ENCODE results near the gene SPTAN1. TPM values are rescaled to one million over a fixed set of nuclear protein-coding genes. Genes with fewer than 3 reads are reported as not detected.

The SPTAN1 gene
- total RNA-seq, 1 experiment from 2014 or later = 408 TPM

DNA sequence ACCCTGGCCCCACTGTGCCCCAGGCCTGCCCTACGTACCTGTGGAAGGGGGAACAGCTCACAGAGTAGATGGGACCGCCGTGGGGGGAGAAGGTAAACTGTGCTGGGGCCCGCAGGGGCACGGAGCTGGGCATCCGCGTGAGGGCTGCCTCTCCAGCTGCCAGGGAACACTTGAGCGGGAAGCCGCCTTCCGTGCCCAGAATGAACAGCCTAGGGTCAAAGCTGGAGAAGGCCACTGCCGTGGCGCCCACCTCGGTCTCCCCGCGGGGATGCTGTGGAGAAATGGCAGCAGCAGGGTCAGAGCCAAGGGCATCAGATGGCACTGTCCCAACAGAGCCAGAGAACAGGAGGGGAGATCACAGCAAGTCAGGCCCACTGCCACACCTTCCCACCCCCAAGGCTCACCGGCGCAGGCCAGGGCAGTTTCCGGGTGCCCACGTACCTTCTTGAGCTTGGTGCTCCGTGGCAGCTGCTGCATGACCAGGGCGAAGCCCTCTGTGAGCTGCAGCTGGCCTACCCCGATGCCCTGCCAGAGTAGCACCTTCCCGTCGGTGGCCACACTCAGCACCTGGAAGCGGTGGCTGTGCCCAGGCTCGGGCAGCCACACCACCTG, 82.4 kb downstream of the SPTAN1 start:
- H3K9me3 ChIP-seq = no peaks in the 10 kb centered on the region
- intact Hi-C loops (cut with micrococcal nuclease; ENCODE audit: unreplicated experiment) = loop anchor here (1.0 to 5.0 kb wide), 3 partner anchors 22 to 137 kb away; partner anchors contain the start of gene DYNC2I2
- BruUV-seq (replicated peaks) = no TSS peak
- POLR2A ChIA-PET = interaction anchor here (0.5 to 2.1 kb wide), 7 partner anchors 11 to 507 kb away, joined by 3 to 27 read pairs (median 5); partner anchors contain the start of genes URM1 and ZDHHC12
- H3K4me3 ChIP-seq (ENCODE audit: low read depth, low read length) = peak overlapping the region; percentile 12
- H3K4me1 Mint-ChIP-seq (ENCODE audit: low read depth, unreplicated experiment) = peaks cover 5% of the 10 kb centered on the region
- no peaks in the 10 kb centered on the region for H3K9me3 Mint-ChIP-seq (ENCODE audit: unreplicated experiment)
- H3K4me3 Mint-ChIP-seq (ENCODE audit: unreplicated experiment) = peak overlapping the region; percentile 76
- H3K4me1 ChIP-seq = peaks cover 26% of the 10 kb centered on the region
- H3K27me3 ChIP-seq (replicated peaks; ENCODE audit: control insufficient read depth, insufficient read depth, low read length) = no peaks in the 10 kb centered on the region
- DNase-seq = no peak
- CTCF ChIA-PET = interaction anchor here (0.7 to 2.1 kb wide), 15 partner anchors 14 to 394 kb away, joined by 3 to 16 read pairs (median 5); partner anchors contain the start of genes ENDOG, SH3GLB2, URM1 and ZDHHC12
- peaks cover 92% of the 10 kb centered on the region for H3K36me3 Mint-ChIP-seq (ENCODE audit: insufficient read depth, unreplicated experiment)
- H3K27me3 Mint-ChIP-seq (ENCODE audit: insufficient read depth, unreplicated experiment) = no peaks in the 10 kb centered on the region
- H3K27ac Mint-ChIP-seq (ENCODE audit: unreplicated experiment) = peak overlapping the region; percentile 95
- TF ChIP-seq, protein P1, sequence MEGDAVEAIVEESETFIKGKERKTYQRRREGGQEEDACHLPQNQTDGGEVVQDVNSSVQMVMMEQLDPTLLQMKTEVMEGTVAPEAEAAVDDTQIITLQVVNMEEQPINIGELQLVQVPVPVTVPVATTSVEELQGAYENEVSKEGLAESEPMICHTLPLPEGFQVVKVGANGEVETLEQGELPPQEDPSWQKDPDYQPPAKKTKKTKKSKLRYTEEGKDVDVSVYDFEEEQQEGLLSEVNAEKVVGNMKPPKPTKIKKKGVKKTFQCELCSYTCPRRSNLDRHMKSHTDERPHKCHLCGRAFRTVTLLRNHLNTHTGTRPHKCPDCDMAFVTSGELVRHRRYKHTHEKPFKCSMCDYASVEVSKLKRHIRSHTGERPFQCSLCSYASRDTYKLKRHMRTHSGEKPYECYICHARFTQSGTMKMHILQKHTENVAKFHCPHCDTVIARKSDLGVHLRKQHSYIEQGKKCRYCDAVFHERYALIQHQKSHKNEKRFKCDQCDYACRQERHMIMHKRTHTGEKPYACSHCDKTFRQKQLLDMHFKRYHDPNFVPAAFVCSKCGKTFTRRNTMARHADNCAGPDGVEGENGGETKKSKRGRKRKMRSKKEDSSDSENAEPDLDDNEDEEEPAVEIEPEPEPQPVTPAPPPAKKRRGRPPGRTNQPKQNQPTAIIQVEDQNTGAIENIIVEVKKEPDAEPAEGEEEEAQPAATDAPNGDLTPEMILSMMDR (IDR thresholded peaks at IDR 0.05; ENCODE audit: insufficient read depth in 1 of 2, low read depth in 1 of 2, low read length in 1 of 2, severe bottlenecking in 1 of 2, unreplicated experiment in 1 of 2) = no peak
- peaks cover 7% of the 10 kb centered on the region for H3K36me3 ChIP-seq (ENCODE audit: control insufficient read depth, insufficient read depth, low read length)

DNA sequence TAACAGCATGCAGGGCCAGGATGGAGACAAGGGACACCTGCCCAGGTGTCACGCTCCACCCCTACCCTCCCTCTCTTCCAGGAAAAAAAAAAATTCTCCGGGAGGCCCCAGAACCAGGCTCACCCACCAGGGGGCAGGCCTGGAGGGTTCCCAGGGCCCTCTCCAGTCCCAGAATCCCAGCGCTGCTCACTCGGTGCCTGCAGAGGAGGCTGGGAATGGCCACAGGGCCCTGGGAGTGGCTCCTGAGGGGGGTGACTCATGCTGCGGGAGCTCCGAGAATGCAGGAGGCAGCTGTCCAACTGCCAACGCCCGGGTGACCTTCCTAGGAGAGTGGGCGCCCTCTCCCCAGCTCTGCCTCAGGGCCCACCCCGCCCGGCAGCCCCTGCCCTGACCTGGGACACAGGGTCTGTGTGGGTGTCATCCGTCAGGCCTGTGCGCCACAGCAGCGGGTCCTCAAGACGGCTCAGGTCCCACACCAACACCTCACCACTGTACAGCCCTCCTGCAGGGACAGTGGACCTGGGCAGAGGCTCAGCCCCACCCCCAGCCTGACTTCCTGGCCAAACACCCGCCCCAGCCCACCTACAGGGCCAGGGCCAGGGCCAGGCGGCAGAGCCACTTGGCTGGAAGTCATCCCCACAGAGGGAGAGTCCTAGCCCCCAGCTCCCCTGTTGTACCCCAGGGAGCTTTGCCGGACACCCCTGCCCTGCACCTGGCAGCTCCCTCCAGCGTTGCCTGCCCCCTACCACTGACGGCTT, 83.1 kb downstream of the SPTAN1 start:
- Histone ChIP-seq H3K4me1 (peaks cover 26% of the 10 kb centered on the region), H3K9me3 (no peaks in the 10 kb centered on the region), H3K27me3 (replicated peaks; ENCODE audit: control insufficient read depth, insufficient read depth, low read length) (no peaks in the 10 kb centered on the region), H3K36me3 (ENCODE audit: control insufficient read depth, insufficient read depth, low read length) (peaks cover 4% of the 10 kb centered on the region; the same call in 1 of the 2 replicates), H3K4me3 (ENCODE audit: low read depth, low read length) (peak overlapping the region; percentile 43)
- Mint-ChIP-seq H3K4me1 (ENCODE audit: low read depth, unreplicated experiment) (peaks cover 5% of the 10 kb centered on the region), H3K27me3 (ENCODE audit: insufficient read depth, unreplicated experiment) (no peaks in the 10 kb centered on the region), H3K9me3 (ENCODE audit: unreplicated experiment) (no peaks in the 10 kb centered on the region), H3K4me3 (ENCODE audit: unreplicated experiment) (peak overlapping the region; percentile 76), H3K27ac (ENCODE audit: unreplicated experiment) (peak overlapping the region; percentile 95), H3K36me3 (ENCODE audit: insufficient read depth, unreplicated experiment) (peaks cover 90% of the 10 kb centered on the region)
- BruUV-seq (replicated peaks) = no TSS peak
- TF ChIP-seq, protein P1 (IDR thresholded peaks at IDR 0.05; ENCODE audit: insufficient read depth in 1 of 2, low read depth in 1 of 2, low read length in 1 of 2, severe bottlenecking in 1 of 2, unreplicated experiment in 1 of 2) = peak; percentile 91 to 92
- DNase-seq = peak; percentile 98 to 99
- intact Hi-C loops (cut with micrococcal nuclease; ENCODE audit: unreplicated experiment) = loop anchor here (1.0 to 5.0 kb wide), 4 partner anchors 21 to 151 kb away; partner anchors contain the start of genes DYNC2I2 and TBC1D13
- POLR2A ChIA-PET = interaction anchor here (0.5 to 2.1 kb wide), 13 partner anchors 10 to 507 kb away, joined by 3 to 27 read pairs (median 4); partner anchors contain the start of genes SET, URM1 and ZDHHC12
- CTCF ChIA-PET = interaction anchor here (0.6 to 2.1 kb wide), 25 partner anchors 11 to 393 kb away, joined by 3 to 16 read pairs (median 5); partner anchors contain the start of genes ENDOG, SH3GLB2, URM1 and ZDHHC12

DNA sequence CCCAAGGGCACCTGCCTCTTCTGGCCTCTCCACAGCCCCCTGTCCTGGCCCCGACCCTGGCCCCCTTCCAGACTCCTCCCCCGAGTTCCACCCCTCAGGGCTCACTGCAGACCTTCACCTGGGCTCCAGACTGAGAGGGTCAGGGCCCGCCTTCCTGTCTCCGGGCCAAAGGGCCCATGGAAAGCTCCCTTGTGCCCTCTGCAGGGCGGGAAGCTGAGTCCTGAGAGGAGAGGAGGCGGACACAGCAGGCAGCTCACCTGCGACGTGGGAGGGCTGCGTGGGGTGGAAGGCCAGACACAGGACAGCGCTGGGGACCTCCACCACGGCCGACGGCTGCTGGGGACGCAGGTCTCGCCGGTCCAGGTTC, 83.6 kb downstream of the SPTAN1 start:
- ChIA-PET CTCF (interaction anchor here (0.6 to 2.1 kb wide), 27 partner anchors 10 to 392 kb away, joined by 3 to 16 read pairs (median 4); partner anchors contain the start of genes ENDOG, ODF2, SH3GLB2 and URM1), POLR2A (interaction anchor here (0.6 to 2.1 kb wide), 9 partner anchors 10 to 417 kb away, joined by 3 to 27 read pairs (median 6); partner anchors contain the start of genes SET and ZDHHC12)
- Histone ChIP-seq H3K9me3 (no peaks in the 10 kb centered on the region), H3K4me3 (ENCODE audit: low read depth, low read length) (peak overlapping the region; percentile 43), H3K4me1 (peaks cover 26% of the 10 kb centered on the region), H3K27me3 (replicated peaks; ENCODE audit: control insufficient read depth, insufficient read depth, low read length) (no peaks in the 10 kb centered on the region), H3K36me3 (ENCODE audit: control insufficient read depth, insufficient read depth, low read length) (peaks cover 4% of the 10 kb centered on the region; the same call in 1 of the 2 replicates)
- Mint-ChIP-seq H3K4me1 (ENCODE audit: low read depth, unreplicated experiment) (peaks cover 5% of the 10 kb centered on the region), H3K9me3 (ENCODE audit: unreplicated experiment) (no peaks in the 10 kb centered on the region), H3K36me3 (ENCODE audit: insufficient read depth, unreplicated experiment) (peaks cover 89% of the 10 kb centered on the region), H3K27me3 (ENCODE audit: insufficient read depth, unreplicated experiment) (no peaks in the 10 kb centered on the region), H3K27ac (ENCODE audit: unreplicated experiment) (peak overlapping the region; percentile 95), H3K4me3 (ENCODE audit: unreplicated experiment) (peak overlapping the region; percentile 76)
- TF ChIP-seq, protein P1 (IDR thresholded peaks at IDR 0.05; ENCODE audit: insufficient read depth in 1 of 2, low read depth in 1 of 2, low read length in 1 of 2, severe bottlenecking in 1 of 2, unreplicated experiment in 1 of 2) = peak; percentile 22 to 78
- peak; percentile 92 to 95 for DNase-seq
- intact Hi-C loops (cut with micrococcal nuclease; ENCODE audit: unreplicated experiment) = loop anchor here (2.0 to 5.0 kb wide), 2 partner anchors 139 to 151 kb away; partner anchors contain the start of gene TBC1D13
- no TSS peak for BruUV-seq (replicated peaks)
